Activated naive CD4-positive, alpha-beta T cell treated with anti-CD3 and anti-CD28 coated beads, Interleukin-2, amount 50 U/mL, for 72 hours (primary cell): ENCODE data around the gene CHMP4B. TPM values are rescaled to one million over a fixed set of nuclear protein-coding genes. Genes with fewer than 3 reads are reported as not detected.

Experiments used
- ATAC-seq, 2 donors: fragments of 150-1000 bp; cut with Tn5 transposase; 2 replicates each; pipeline ENCODE4 v1.10.0; 2021; ENCODE audit warnings: mild to moderate bottlenecking in 2 of 2, moderate library complexity in 2 of 2
- DNase-seq, 2 donors: peaks; one replicate each; pipeline ENCODE4 v3.0.0; 2021 to 2022; ENCODE audit warnings: low spot score in 2 of 2
- H3K27ac Mint-ChIP-seq, 2 donors: one replicate each; pipeline ENCODE4 v1.8.0; 2022; ENCODE audit warnings: mild to moderate bottlenecking in 2 of 2, mixed read lengths in 2 of 2
- H3K36me3 Mint-ChIP-seq, 2 donors: one replicate each; pipeline ENCODE4 v1.8.0; 2022; ENCODE audit warnings: mixed read lengths in 2 of 2
- H3K9me3 Mint-ChIP-seq, 2 donors: one replicate each; pipeline ENCODE4 v1.8.0; 2022; ENCODE audit warnings: mixed read lengths in 2 of 2
- total RNA-seq, 2 donors: library from RNA; stranded (reverse); gene quantifications; one replicate each; pipeline ENCODE4 v1.2.3, GENCODE V29; 2022

The CHMP4B gene, protein sequence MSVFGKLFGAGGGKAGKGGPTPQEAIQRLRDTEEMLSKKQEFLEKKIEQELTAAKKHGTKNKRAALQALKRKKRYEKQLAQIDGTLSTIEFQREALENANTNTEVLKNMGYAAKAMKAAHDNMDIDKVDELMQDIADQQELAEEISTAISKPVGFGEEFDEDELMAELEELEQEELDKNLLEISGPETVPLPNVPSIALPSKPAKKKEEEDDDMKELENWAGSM
- 10 to 100 TPM; 80.0 to 81.4 TPM for total RNA-seq

DNA sequence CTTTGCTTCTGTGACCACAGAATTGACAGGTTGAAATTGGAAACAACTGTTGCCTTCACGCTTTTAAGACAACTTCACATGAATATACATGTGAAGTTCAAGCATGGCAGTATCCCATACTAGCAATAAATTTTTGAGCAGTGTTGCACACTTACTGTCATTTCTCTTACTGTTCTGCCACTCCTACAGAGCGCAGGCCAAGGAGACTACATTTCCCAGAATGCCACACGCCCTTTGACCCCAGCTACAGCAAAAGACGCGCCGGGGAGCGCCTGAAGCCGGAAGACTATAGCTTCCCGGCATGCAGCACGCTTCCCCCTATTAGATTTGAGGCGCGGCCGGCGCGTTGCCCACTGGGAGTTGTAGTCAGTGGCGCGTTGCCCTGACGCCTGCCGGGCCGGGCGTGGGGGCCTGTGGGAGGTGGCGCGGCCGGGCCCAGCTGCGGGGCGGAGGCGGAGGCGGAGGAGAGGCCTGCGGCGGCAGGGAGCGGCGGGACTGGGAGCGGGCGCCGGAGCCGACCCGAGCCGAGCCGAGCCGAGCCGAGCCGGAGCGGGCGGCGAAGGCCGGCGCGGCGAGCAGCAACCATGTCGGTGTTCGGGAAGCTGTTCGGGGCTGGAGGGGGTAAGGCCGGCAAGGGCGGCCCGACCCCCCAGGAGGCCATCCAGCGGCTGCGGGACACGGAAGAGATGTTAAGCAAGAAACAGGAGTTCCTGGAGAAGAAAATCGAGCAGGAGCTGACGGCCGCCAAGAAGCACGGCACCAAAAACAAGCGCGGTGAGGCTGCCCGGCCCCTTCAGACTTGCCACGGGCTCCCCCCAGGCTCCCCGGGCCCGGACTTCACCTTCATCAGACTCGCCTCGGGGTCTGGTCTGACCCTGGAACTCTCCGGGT, at the start of gene CHMP4B:
TSS of gene CHMP4B (plus strand) at position 464 of the 891 bp plus-strand sequence. CDS start at position 585, 121 bp downstream.
- peak within 1 kb of the TSS; percentile 99 for H3K27ac Mint-ChIP-seq
- no peaks in the 10 kb centered on the region for H3K9me3 Mint-ChIP-seq
- ATAC-seq (peak; percentile 92 to 99), DNase-seq (peak; percentile 97 to 98)
- peaks cover 23 to 26% of the 10 kb centered on the region in 2 donors for H3K36me3 Mint-ChIP-seq

DNA sequence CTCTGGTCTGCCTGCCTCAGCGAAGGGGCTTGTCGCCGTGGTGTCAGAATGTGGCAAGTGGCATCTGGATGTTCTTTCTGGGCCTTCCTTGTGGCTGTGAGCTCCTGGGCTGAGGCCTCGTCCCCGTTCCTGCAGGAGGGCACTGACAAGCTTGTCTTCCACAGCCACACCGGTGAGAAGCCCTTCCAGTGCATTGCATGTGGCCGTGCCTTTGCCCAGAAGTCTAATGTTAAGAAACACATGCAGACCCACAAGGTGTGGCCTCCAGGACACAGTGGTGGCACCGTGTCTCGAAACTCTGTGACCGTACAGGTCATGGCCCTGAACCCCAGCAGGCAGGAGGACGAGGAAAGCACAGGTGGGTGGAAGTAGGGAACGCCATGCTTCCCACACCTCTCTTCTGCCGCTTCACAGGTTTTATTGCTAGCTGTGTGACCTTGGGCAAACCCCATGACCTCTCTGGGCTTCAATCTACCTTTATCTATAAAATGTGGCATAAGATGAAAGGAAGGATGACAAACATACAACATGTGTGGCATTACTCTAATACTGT, 49.4 kb upstream of the CHMP4B start:
- DNase-seq (no peak), ATAC-seq (no peak)
- H3K27ac Mint-ChIP-seq = no peak overlapping the region
- H3K9me3 Mint-ChIP-seq = peaks cover 0 to 5% of the 10 kb centered on the region in 2 donors
- peaks cover 13 to 17% of the 10 kb centered on the region in 2 donors for H3K36me3 Mint-ChIP-seq

DNA sequence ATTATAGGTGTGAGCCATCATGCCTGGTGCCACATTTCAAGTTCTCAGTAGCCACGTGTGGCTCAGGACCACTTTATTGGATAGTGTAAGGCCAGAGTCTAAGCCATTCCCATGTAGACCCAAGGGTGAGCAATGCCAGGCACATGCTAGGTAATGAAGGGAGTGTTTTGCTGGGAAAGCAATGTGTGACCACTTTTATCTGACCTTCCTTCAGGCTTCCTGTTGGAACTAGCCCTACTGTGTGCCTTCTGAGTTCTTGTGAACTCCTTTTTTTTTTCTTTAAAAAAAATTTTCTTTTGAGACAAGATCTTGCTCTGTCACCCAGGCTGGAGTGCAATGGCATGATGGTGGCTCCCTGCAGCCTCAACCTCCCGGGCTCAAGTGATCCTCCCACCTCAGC, 46.0 kb upstream of the CHMP4B start:
- Mint-ChIP-seq H3K36me3 (no peaks in the 10 kb centered on the region), H3K9me3 (no peaks in the 10 kb centered on the region)
- ATAC-seq = no peak

DNA sequence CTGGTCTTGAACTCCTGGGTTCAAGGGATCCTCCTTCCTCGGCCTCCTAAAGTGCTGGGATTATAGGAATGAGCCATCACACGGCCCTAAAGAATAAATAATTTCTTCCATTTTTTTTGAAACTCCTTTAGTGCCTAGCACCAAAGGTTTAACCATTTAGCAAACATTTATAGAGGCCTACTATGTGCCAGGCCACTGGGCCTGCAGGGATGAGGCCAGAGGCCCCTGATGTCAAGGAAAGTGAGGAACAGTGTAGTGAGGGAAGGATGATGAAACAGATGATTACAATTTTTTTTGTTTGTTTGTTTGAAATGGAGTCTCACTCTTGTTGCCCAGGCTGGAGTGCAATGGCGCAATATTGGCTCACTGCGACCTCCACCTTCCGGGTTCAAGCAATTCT, 45.6 kb upstream of the CHMP4B start:
- DNase-seq = no peak
- H3K36me3 Mint-ChIP-seq = no peaks in the 10 kb centered on the region
- ATAC-seq = no peak

More for the DNA sequence above, 46.0 kb upstream of the CHMP4B start:
- peak overlapping the region in 1 of 2 donors; percentile 44 for H3K27ac Mint-ChIP-seq
- DNase-seq = no peak

DNA sequence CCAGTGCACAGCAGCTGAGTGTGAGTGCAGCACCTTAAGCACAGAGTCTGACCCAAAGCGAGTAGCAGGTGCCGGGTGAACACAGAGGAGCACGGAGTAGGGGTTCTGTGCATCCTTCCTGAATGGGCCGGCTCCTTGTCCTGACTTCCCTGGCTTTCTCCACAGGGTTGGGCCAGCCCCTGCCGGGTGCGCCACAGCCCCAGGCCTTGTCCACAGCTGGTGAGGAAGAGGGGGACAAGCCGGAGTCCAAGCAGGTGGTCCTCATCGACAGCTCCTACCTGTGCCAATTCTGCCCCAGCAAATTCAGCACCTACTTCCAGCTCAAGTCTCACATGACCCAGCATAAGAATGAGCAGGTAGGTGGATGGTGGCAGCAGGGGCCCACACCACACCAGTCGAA, 44.5 kb upstream of the CHMP4B start:
- ATAC-seq (no peak), DNase-seq (no peak)
- H3K9me3 Mint-ChIP-seq = no peaks in the 10 kb centered on the region
- H3K36me3 Mint-ChIP-seq = no peaks in the 10 kb centered on the region
- H3K27ac Mint-ChIP-seq = no peak overlapping the region

More for the DNA sequence above, 45.6 kb upstream of the CHMP4B start:
- Mint-ChIP-seq H3K9me3 (no peaks in the 10 kb centered on the region), H3K27ac (peak overlapping the region in 1 of 2 donors; percentile 44)

DNA sequence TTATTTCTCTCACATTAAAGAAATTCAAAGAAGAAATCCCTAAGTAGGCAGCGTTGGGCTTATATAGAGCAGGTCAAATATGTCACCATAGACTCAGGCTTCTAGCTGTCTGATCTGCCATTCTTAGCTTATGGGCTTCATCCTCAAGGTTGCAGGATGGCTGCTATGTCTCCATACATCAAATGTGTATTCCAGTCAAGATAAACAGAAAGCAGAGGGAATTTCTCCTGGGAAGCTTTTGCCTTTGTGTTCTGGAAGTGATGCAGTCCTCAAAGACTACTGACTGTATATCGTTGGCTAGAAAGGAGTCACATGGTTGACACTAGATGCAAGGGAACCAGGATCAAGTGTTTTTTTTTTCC, 43.4 kb upstream of the CHMP4B start:
- no peak overlapping the region for H3K27ac Mint-ChIP-seq
- ATAC-seq (no peak), DNase-seq (no peak)
- H3K36me3 Mint-ChIP-seq = peaks cover 5 to 11% of the 10 kb centered on the region in 2 donors
- no peaks in the 10 kb centered on the region for H3K9me3 Mint-ChIP-seq

DNA sequence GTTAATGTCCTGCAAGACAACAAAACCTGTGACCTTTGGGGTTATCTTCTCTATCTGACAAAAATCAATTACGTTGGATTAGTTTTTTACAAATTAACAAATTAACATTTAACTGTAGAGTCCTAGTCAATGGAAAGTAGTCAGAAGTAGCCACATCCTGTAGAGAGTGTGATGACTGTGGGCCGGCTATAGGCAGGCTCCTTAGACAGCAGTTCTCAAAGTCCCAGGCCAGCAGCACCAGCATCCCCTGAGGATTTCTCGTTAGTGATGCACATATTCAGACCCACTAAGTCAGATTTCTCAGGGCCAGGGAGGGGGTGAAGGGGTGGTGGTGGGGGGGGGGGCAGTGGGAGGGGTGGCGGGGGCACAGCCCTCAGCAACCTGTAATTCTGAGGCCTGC, 42.1 kb upstream of the CHMP4B start:
- Mint-ChIP-seq H3K27ac (no peak overlapping the region), H3K9me3 (no peaks in the 10 kb centered on the region), H3K36me3 (peaks cover 5 to 14% of the 10 kb centered on the region in 2 donors)
- no peak for DNase-seq
- ATAC-seq = no peak

DNA sequence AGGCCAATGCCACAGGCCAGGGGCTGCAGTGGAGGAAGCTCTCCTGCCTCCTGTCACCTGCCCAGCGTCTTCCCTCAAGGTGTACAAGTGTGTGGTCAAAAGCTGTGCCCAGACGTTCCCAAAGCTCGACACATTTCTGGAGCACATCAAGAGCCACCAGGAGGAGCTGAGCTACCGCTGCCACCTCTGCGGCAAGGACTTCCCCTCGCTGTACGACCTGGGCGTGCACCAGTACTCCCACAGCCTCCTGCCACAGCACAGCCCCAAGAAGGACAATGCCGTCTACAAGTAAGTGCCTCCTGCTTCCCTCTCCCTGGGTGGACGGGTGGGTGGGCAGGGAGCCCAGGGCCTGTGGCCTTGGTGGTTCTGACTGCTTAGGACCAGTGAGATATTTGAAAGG, 41.1 kb upstream of the CHMP4B start:
- no peak for DNase-seq
- Mint-ChIP-seq H3K27ac (no peak overlapping the region), H3K9me3 (no peaks in the 10 kb centered on the region), H3K36me3 (peaks cover 5 to 14% of the 10 kb centered on the region in 2 donors)
- no peak for ATAC-seq

DNA sequence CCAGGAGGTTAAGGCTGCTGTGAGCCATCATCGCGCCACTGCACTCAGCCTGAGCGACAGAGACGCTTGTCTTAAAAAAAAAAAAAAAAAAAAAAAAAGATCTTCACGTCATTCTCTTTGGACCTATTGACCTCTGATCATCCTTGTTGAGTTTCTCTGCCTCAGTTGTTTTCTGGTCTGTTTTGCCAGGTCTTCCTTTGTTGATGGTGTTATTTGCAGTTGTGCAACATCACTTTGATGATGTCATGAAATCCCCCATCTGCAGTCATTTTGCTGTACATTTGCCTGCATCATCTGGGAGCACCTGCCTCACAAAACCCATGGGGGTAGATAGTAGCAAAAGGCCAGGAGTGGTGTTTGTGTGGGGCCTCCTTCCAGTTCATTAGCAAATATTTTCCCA, 39.2 kb upstream of the CHMP4B start:
- H3K27ac Mint-ChIP-seq = no peak overlapping the region
- ATAC-seq (no peak), DNase-seq (no peak)
- peaks cover 5 to 14% of the 10 kb centered on the region in 2 donors for H3K36me3 Mint-ChIP-seq
- H3K9me3 Mint-ChIP-seq = no peaks in the 10 kb centered on the region

DNA sequence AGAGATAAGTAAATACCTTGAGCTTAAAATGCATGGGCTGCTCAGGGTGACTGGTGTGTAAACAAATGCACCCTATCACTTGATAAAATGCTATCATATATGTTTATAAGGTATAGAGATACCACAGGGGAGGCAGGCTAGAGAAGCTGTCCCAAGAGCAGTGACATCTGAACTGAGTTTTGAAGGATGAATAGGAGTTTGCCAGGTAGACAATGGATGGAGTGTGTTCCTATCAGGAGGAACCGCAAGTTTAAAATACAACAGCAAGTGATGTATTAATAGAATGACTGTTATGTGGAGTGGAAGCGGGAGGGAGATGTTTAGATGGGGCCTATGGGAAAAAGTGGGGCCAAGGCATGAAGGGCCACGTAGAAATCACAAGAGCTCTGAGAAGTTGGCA, 38.7 kb upstream of the CHMP4B start:
- DNase-seq = no peak
- Mint-ChIP-seq H3K27ac (peak overlapping the region in 1 of 2 donors; percentile 0), H3K36me3 (peaks cover 5 to 14% of the 10 kb centered on the region in 2 donors), H3K9me3 (no peaks in the 10 kb centered on the region)
- ATAC-seq = no peak

DNA sequence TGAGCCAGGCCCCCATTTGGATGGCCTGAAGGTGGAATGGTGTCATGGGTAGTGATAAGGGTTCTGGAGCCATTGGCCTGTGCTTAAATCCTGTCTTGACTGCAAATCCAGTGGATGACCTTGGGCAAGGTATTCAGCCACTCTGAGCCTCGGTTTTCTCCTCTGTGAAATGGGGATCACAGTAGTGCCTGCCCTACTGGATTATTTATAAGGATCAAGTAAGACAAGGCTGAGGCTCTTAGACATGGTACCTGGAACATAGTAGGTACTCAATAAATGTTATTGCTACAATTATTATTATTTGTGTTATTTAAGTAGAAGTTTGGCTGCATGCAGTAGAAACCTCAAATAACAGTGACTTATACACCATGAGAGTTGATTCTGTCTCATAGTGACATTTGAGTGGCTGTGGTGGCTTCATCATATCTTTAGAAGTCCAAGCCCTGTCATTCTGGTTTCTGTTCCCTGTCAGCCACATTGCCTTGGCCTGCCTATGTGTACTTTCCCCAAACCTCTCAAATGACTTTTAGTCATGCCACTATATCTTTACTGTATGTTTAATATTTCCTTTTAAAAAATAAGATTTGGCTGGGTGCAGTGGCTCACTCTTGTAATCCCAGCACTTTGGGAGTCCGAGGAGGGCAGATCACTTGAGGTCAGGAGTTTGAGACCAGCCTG, 37.6 kb upstream of the CHMP4B start:
- H3K9me3 Mint-ChIP-seq = no peaks in the 10 kb centered on the region
- peaks cover 5 to 14% of the 10 kb centered on the region in 2 donors for H3K36me3 Mint-ChIP-seq
- DNase-seq = peak in 1 of 2 donors; percentile 41
- H3K27ac Mint-ChIP-seq = peak overlapping the region; percentile 27 to 79
- peak; percentile 89 to 90 for ATAC-seq

DNA sequence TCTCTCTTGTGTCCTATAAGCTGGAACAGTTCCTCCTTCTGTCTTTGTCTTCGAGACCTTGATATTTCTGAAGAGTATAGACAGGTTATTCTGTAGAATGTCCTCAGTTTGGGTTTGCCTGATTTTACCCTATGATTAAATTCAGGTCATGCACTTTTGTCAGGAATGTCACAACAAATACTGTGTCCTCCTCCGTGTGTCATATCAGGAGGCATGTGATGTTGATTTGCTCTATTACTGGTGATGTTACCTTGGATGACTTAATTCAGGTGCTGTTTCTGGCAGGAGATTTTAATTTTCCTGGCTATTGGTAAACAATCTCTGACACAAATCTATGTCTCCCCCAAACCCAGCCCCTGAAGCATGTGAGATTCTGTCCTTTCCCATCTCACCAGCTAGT, 33.3 kb upstream of the CHMP4B start:
- Mint-ChIP-seq H3K27ac (peak overlapping the region; percentile 82 to 89), H3K9me3 (no peaks in the 10 kb centered on the region), H3K36me3 (peaks cover 6 to 8% of the 10 kb centered on the region in 2 donors)
- no peak for DNase-seq
- ATAC-seq = no peak

DNA sequence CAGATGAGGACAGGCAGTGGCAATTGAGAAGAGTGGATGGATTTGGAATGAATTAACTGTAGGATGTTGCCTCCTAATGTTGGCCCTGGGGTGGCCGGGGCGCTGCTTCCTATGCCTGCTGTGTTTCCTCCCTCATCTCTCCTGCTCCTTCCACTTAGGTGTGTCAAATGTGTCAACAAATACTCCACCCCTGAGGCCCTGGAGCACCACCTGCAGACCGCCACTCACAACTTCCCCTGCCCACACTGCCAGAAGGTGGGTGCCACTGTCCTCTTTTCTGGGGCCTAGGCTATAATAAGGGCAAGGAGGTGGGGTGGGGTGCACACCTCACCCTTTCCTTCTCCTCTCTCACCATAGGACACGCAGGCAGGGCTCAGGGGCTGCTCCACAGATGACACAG, 30.0 kb upstream of the CHMP4B start:
- no peak for DNase-seq
- H3K36me3 Mint-ChIP-seq = peaks cover 5 to 6% of the 10 kb centered on the region in 2 donors
- no peak overlapping the region for H3K27ac Mint-ChIP-seq
- no peaks in the 10 kb centered on the region for H3K9me3 Mint-ChIP-seq
- no peak for ATAC-seq

DNA sequence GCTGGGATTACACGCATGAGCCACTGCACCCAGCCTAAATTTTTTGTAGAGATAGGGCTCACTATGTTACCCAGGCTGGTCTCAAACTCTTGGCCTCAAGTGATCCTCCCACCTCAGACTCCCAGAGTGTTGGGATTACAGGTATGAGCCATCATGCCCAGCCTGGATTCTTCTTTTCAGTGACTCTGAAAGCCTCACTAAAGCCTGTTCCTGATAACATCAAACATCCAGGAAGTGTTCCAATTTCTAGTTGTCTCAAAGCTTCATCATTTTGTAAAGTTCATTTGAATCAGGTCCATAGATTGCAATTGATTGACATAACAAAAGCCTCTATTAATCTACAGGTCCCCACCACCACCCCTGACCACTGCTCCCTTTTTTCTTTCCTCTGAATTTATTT, 29.2 kb upstream of the CHMP4B start:
- H3K27ac Mint-ChIP-seq = peak overlapping the region in 1 of 2 donors; percentile 21
- ATAC-seq (no peak), DNase-seq (no peak)
- peaks cover 5 to 6% of the 10 kb centered on the region in 2 donors for H3K36me3 Mint-ChIP-seq
- no peaks in the 10 kb centered on the region for H3K9me3 Mint-ChIP-seq

DNA sequence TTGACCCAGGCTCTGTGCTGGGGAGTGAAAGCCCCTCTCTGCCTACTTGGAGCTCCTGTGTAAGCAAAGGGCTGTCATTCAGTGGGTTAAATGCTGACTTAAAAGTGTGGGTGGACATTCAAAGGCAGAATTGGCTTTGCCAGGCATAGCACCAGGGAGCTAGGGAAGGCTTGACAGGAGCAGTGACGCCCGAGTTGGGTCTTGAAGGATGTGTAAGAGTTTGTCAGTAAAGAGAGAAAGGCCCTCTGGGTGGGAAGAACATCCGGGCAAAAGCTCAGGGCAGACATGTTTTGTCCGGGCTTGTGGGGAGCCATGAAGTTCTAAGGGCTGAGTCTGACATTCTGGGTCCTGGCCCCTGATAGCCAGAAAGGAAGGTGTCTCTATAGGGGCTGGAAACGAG, 27.9 kb upstream of the CHMP4B start:
- Mint-ChIP-seq H3K36me3 (peaks cover 5 to 6% of the 10 kb centered on the region in 2 donors), H3K9me3 (no peaks in the 10 kb centered on the region), H3K27ac (peak overlapping the region in 1 of 2 donors; percentile 73)
- DNase-seq = no peak
- no peak for ATAC-seq

DNA sequence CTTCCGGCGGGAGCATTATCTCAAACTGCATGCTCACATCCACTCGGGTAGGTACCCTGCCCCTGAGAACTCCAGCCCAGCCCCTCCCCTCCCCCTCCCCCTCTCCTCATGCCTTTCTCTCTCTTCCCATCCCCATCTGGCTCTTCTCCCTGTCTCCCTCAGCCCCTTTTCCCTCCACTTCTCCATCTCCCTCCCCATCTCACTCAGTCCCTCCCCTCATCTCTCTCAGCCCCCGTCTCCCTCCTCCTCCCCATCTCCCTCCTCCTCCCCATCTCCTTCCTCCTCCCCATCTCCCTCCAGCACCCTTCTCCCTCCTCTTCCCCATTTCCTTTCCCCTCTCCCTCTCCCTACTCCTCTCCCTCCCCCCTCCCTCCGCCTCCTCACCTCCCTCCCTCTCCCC, 27.3 kb upstream of the CHMP4B start:
- ATAC-seq (no peak), DNase-seq (no peak)
- Mint-ChIP-seq H3K27ac (no peak overlapping the region), H3K9me3 (no peaks in the 10 kb centered on the region), H3K36me3 (peaks cover 4 to 5% of the 10 kb centered on the region in 2 donors)

DNA sequence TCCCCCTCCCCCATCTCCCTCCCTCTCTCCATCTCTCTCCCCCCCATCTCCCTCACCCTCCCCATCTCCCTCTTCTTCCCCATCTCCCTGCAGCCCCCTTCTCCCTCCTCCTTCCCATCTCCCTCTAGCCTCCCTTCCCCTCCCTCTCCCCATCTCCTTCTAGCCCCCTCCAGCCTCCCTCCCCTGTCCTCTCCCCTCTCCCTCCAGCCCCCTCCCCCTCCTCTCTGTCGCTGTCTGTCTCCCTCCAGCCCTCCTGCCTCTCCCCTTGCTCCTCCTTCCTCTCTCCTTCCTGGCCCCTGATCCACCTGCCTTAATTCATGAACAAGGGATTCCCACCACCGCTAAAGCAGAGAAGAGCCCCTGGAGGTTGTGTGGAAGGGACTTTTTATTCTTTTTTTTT, 26.9 kb upstream of the CHMP4B start:
- no peak for DNase-seq
- ATAC-seq = no peak
- no peak overlapping the region for H3K27ac Mint-ChIP-seq
- H3K9me3 Mint-ChIP-seq = no peaks in the 10 kb centered on the region
- peaks cover 0 to 5% of the 10 kb centered on the region in 2 donors for H3K36me3 Mint-ChIP-seq
